Testis (tissue), 3 donors: ENCODE measurements around the gene MTMR1. TPM values are rescaled to one million over a fixed set of nuclear protein-coding genes. Genes with fewer than 3 reads are reported as not detected.

Experiments
- DNase-seq: peaks from one replicate; pipeline ENCODE4 v3.0.0-alpha.2; 2019
- H3K27ac ChIP-seq, 2 donors: fragments of 200-600 bp; sonication (generic); one replicate each; pipeline ENCODE4 v1.5.1; 2019
- H3K27me3 ChIP-seq: fragments of 200-600 bp; sonication (generic); one replicate; pipeline ENCODE4 v1.5.1; 2019
- H3K36me3 ChIP-seq: fragments of 200-600 bp; sonication (generic); one replicate; pipeline ENCODE4 v1.5.1; 2017; ENCODE audit warnings: low read depth; ENCODE audit errors: missing control alignments
- H3K4me1 ChIP-seq: fragments of 200-600 bp; sonication (generic); one replicate; pipeline ENCODE4 v1.5.1; 2019
- H3K4me3 ChIP-seq, 2 donors: fragments of 200-600 bp; sonication (generic); one replicate each; pipeline ENCODE4 v1.5.1; 2017 to 2019
- H3K9me3 ChIP-seq: fragments of 200-600 bp; sonication (generic); one replicate; pipeline ENCODE4 v1.5.1; 2017
- POLR2A ChIP-seq: fragments of 450-650 bp; IDR thresholded peaks from one replicate; pipeline ENCODE4 v1.6.1; 2017; ENCODE audit warnings: antibody characterized with exemption, mild to moderate bottlenecking, moderate library complexity
- WGBS, 2 donors: methylation state at CpG; one replicate each; pipeline ENCODE4 v1.1.5; 2018; 5-methylcytosine and 5-hydroxymethylcytosine counted together
- intact Hi-C: fragments of 100-400 bp; cut with DNase I; formaldehyde crosslinking; loops from one replicate; pipeline ENCODE4 v1.15.1; 2023; ENCODE audit warnings: low total_unique reads
- polyA plus RNA-seq: library from polyadenylated mRNA; stranded (reverse); fragments of 350-450 nt; fragmentation: Illumina TruSeq; extraction: RNeasy Lipid Tissue Mini Kit (QIAGEN cat#74804); gene quantifications from one replicate; pipeline ENCODE4 v1.2.3, GENCODE V29; 2014; ENCODE audit warnings: low read depth, low replicate concordance; ENCODE audit not compliant: insufficient read depth
- total RNA-seq, 2 donors: library from RNA; depleted of rRNA; stranded (reverse); fragments of >200 nt; gene quantifications; one replicate each; pipeline ENCODE4 v1.2.3, GENCODE V29; 2016
- TF ChIP-seq, protein P1 (sequence below), 3 experiments: fragments of 450-650 bp in 2 of 3; fragments of 200-600 bp in 1 of 3; sonication (generic) in 1 of 3; IDR thresholded peaks; one replicate each; pipeline ENCODE4 v1.5.1; 2016 to 2019; ENCODE audit warnings: antibody characterized with exemption in 3 of 3, mild to moderate bottlenecking in 2 of 3, moderate library complexity in 1 of 3

The MTMR1 gene
- total and polyA plus RNA-seq, 3 donors from 2014 or later: 26.1 to 57.2 (median 50.3) TPM

GRCh38 chrX:150648296-150648940 is 44.8 kb upstream of the MTMR1 start:
- Histone ChIP-seq H3K27me3 (no peaks in the 10 kb centered on the region), H3K4me3 (no peak overlapping the region), H3K27ac (no peak overlapping the region), H3K9me3 (no peaks in the 10 kb centered on the region), H3K4me1 (no peaks in the 10 kb centered on the region), H3K36me3 (no peaks in the 10 kb centered on the region)
- intact Hi-C loops: no loop called here
- no peak for DNase-seq
- 82 to 83% methylated on average over 4 of the region's 4 CpGs for WGBS, 2 donors
- TF ChIP-seq POLR2A: no peak
- TF ChIP-seq, protein P1, sequence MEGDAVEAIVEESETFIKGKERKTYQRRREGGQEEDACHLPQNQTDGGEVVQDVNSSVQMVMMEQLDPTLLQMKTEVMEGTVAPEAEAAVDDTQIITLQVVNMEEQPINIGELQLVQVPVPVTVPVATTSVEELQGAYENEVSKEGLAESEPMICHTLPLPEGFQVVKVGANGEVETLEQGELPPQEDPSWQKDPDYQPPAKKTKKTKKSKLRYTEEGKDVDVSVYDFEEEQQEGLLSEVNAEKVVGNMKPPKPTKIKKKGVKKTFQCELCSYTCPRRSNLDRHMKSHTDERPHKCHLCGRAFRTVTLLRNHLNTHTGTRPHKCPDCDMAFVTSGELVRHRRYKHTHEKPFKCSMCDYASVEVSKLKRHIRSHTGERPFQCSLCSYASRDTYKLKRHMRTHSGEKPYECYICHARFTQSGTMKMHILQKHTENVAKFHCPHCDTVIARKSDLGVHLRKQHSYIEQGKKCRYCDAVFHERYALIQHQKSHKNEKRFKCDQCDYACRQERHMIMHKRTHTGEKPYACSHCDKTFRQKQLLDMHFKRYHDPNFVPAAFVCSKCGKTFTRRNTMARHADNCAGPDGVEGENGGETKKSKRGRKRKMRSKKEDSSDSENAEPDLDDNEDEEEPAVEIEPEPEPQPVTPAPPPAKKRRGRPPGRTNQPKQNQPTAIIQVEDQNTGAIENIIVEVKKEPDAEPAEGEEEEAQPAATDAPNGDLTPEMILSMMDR (IDR thresholded peaks at IDR 0.05): no peak

DNA sequence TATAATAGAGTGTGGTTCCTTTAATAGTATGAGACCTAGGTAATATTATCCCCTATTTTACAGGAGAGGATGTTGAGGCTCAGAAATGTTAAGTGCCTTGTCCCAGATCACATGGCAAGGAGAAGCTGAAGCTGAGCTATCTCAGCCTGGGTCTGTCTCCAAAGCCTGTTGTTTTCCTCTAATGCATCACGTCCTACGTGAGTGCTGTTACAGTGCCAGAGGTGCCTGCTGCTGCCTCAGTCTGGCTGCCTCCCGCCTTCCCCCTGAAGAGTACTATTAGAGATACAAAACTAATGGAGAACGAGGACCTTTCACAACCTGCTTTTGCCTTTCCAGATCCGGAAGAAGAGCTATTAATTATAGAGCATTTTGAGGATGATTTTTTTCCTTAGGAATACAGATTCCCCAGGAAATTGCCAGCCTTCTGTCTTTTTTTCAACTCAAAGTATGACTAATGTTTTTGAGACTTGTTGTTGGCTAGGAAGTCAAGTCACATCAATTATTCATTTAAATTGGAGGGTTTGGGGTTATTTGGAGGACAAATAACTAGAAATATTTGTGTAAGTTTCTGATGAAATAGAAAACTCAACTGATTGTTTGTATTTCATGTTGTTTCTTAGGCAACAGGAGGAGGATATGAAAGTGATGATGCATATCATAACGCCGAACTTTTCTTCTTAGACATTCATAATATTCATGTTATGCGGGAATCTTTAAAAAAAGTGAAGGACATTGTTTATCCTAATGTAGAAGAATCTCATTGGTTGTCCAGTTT is 43.9 kb upstream of the MTMR1 start:
- DNase-seq: peak; percentile 46
- Histone ChIP-seq H3K4me1 (no peaks in the 10 kb centered on the region), H3K36me3 (no peaks in the 10 kb centered on the region), H3K27ac (no peak overlapping the region), H3K9me3 (no peaks in the 10 kb centered on the region), H3K27me3 (no peaks in the 10 kb centered on the region), H3K4me3 (no peak overlapping the region)
- TF ChIP-seq POLR2A: no peak
- TF ChIP-seq, protein P1 (IDR thresholded peaks at IDR 0.05): no peak
- 47 to 54% methylated on average over 8 of the region's 8 CpGs for WGBS, 2 donors
- intact Hi-C loops: no loop called here

DNA sequence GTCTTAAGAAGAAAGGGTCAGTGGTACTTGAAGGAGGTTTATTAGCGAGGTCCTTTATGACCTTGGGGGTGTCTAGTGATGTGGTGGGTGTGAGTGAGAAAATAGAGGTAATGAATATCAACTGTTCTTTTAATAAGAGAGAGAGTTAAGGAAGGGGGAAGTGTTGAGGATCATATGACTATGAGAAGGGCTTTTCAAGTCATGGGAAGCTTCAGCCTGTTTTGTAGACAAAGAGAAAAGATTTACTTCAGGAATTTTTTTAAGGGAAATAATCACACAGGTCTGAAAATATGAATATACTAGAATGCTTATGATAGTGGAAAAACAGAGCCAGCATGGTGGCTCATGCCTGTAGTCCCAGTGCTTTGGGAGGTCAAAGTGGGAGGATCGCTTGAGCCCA is 41.3 kb upstream of the MTMR1 start:
- no peak for DNase-seq
- TF ChIP-seq, protein P1 (IDR thresholded peaks at IDR 0.05): no peak
- TF ChIP-seq POLR2A: no peak

DNA sequence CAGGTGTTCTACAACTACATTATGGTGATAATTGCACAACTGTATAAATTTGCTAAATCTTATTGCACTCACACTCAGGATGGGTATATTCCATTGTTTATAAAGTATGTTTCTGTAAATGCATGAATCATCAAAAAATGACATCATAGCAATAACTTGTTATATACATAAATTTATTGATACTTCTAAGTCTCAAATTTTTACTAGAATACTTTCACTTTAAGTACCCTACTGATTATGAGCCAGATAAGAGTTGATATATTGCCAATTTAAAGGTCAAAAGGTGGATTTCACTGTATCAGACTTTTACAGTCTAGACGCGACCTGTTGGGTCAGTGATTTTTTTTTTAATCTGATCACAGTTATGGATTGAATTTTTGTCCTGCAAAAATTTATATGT is 37.4 kb upstream of the MTMR1 start:
- no peaks in the 10 kb centered on the region for H3K36me3 ChIP-seq
- H3K4me3 ChIP-seq: no peak overlapping the region
- no peak for DNase-seq
- no peaks in the 10 kb centered on the region for H3K4me1 ChIP-seq
- intact Hi-C loops: no loop called here
- WGBS, 2 donors: 76 to 90% methylated on average over 2 of the region's 2 CpGs
- TF ChIP-seq POLR2A: no peak
- TF ChIP-seq, protein P1 (IDR thresholded peaks at IDR 0.05): no peak
- H3K27ac ChIP-seq: no peak overlapping the region
- H3K9me3 ChIP-seq: no peaks in the 10 kb centered on the region
- no peaks in the 10 kb centered on the region for H3K27me3 ChIP-seq

More for the DNA sequence above, 41.3 kb upstream of the MTMR1 start:
- H3K9me3 ChIP-seq: no peaks in the 10 kb centered on the region
- H3K27ac ChIP-seq: no peak overlapping the region
- intact Hi-C loops: no loop called here
- no peaks in the 10 kb centered on the region for H3K27me3 ChIP-seq
- 83 to 93% methylated on average over 2 of the region's 2 CpGs for WGBS, 2 donors
- H3K36me3 ChIP-seq: no peaks in the 10 kb centered on the region
- H3K4me3 ChIP-seq: no peak overlapping the region
- no peaks in the 10 kb centered on the region for H3K4me1 ChIP-seq
